ENCODE results near the gene LGALS4. TPM values are rescaled to one million over a fixed set of nuclear protein-coding genes. Genes with fewer than 3 reads are reported as not detected.
A peak's percentile ranks its signal among the peaks of the same experiment; 100 is the strongest.

LGALS4 gene
- total RNA-seq, 1 donor from 2014 or later: 0.46 TPM

GRCh38 chr19:38853214-38853613, 40.5 kb upstream of the LGALS4 start:
- Mint-ChIP-seq H3K4me1 (ENCODE audit: unreplicated experiment) (peaks cover 24% of the 10 kb centered on the region), H3K36me3 (ENCODE audit: low read depth, unreplicated experiment) (peaks cover 17% of the 10 kb centered on the region), H3K9me3 (ENCODE audit: unreplicated experiment) (peaks cover 5% of the 10 kb centered on the region), H3K4me3 (ENCODE audit: unreplicated experiment) (peak overlapping the region; percentile 96), H3K27me3 (ENCODE audit: unreplicated experiment) (peaks cover 21% of the 10 kb centered on the region), H3K27ac (ENCODE audit: unreplicated experiment) (peak overlapping the region; percentile 91)
- no peak for TF ChIP-seq CTCF (IDR thresholded peaks at IDR 0.05; ENCODE audit: unreplicated experiment)
- no peak for DNase-seq (ENCODE audit: low spot score)

- H3K9me3 Mint-ChIP-seq (ENCODE audit: unreplicated experiment): peaks cover 5% of the 10 kb centered on the region
- no peak for TF ChIP-seq CTCF (IDR thresholded peaks at IDR 0.05; ENCODE audit: unreplicated experiment)
- H3K27me3 Mint-ChIP-seq (ENCODE audit: unreplicated experiment): peaks cover 21% of the 10 kb centered on the region
- H3K4me3 Mint-ChIP-seq (ENCODE audit: unreplicated experiment): peak overlapping the region; percentile 96
- peak overlapping the region; percentile 91 for H3K27ac Mint-ChIP-seq (ENCODE audit: unreplicated experiment)
- H3K36me3 Mint-ChIP-seq (ENCODE audit: low read depth, unreplicated experiment): peaks cover 24% of the 10 kb centered on the region
- H3K4me1 Mint-ChIP-seq (ENCODE audit: unreplicated experiment): peaks cover 30% of the 10 kb centered on the region
- DNase-seq (ENCODE audit: low spot score): peak; percentile 33
Observed at GRCh38 chr19:38852231-38853044, 39.7 kb upstream of the LGALS4 start.

GRCh38 chr19:38851622-38852230, 39.0 kb upstream of the LGALS4 start:
- H3K4me3 Mint-ChIP-seq (ENCODE audit: unreplicated experiment): peak overlapping the region; percentile 95
- peaks cover 3% of the 10 kb centered on the region for H3K9me3 Mint-ChIP-seq (ENCODE audit: unreplicated experiment)
- peaks cover 20% of the 10 kb centered on the region for H3K27me3 Mint-ChIP-seq (ENCODE audit: unreplicated experiment)
- DNase-seq (ENCODE audit: low spot score): peak; percentile 95
- peak overlapping the region; percentile 97 for H3K27ac Mint-ChIP-seq (ENCODE audit: unreplicated experiment)
- peaks cover 35% of the 10 kb centered on the region for H3K4me1 Mint-ChIP-seq (ENCODE audit: unreplicated experiment)
- TF ChIP-seq CTCF (IDR thresholded peaks at IDR 0.05; ENCODE audit: unreplicated experiment): no peak
- H3K36me3 Mint-ChIP-seq (ENCODE audit: low read depth, unreplicated experiment): peaks cover 26% of the 10 kb centered on the region

- H3K27ac Mint-ChIP-seq (ENCODE audit: unreplicated experiment): peak overlapping the region; percentile 97
- no peak for TF ChIP-seq CTCF (IDR thresholded peaks at IDR 0.05; ENCODE audit: unreplicated experiment)
- H3K27me3 Mint-ChIP-seq (ENCODE audit: unreplicated experiment): peaks cover 18% of the 10 kb centered on the region
- H3K36me3 Mint-ChIP-seq (ENCODE audit: low read depth, unreplicated experiment): peaks cover 26% of the 10 kb centered on the region
- no peaks in the 10 kb centered on the region for H3K9me3 Mint-ChIP-seq (ENCODE audit: unreplicated experiment)
- H3K4me3 Mint-ChIP-seq (ENCODE audit: unreplicated experiment): peak overlapping the region; percentile 95
- peak; percentile 30 for DNase-seq (ENCODE audit: low spot score)
- peaks cover 35% of the 10 kb centered on the region for H3K4me1 Mint-ChIP-seq (ENCODE audit: unreplicated experiment)
Observed at GRCh38 chr19:38850976-38851621, 38.4 kb upstream of the LGALS4 start.

Measured in endothelial cell (in vitro differentiated cells).